ENCODE results near the gene CD3G.
A peak's percentile ranks its signal among the peaks of the same experiment; 100 is the strongest.
"Not testable (repeated sequence)": the region's sequence is repeated elsewhere in the genome, so short reads cannot be mapped to it uniquely, and the experiment has no call there.

CD3G gene

GRCh38 chr11:118396097-118396501 lies 52.0 kb downstream of the CD3G start:
- Histone ChIP-seq H3K4me1 (ENCODE audit: control insufficient read depth, insufficient read depth, low read length) (no peaks in the 10 kb centered on the region), H3K9me3 (ENCODE audit: control insufficient read depth, insufficient read depth, low read length) (no peaks in the 10 kb centered on the region), H3K27me3 (ENCODE audit: control insufficient read depth, insufficient read depth, low read length) (no peaks in the 10 kb centered on the region), H3K4me3 (ENCODE audit: low read depth, low read length) (no peak overlapping the region), H3K9ac (ENCODE audit: low read depth, low read length) (no peak overlapping the region), H3K36me3 (ENCODE audit: control insufficient read depth, insufficient read depth, low read length) (peaks cover 11% of the 10 kb centered on the region)

DNA sequence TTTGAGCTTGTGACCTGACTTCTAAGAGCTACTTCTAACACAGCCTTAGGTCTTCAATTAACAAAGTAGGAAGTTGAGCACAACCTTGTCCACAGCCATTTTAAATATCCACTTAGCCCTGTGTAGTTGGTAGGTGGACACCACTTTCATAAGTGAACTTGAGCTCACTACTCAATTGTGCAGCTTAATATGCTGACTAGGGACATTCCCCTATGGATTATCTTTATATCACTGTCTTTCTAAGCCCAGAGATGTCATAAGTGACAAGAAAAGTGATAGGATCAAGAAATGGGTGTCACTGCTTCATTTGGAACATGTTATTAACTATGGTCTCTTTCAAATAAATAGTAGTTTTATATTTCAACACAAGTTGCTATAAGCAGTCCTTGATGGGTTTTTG lies 53.3 kb downstream of the CD3G start:
- peaks cover 11% of the 10 kb centered on the region for H3K36me3 ChIP-seq (ENCODE audit: control insufficient read depth, insufficient read depth, low read length)
- no peak overlapping the region for H3K9ac ChIP-seq (ENCODE audit: low read depth, low read length)
- no peaks in the 10 kb centered on the region for H3K27me3 ChIP-seq (ENCODE audit: control insufficient read depth, insufficient read depth, low read length)
- H3K9me3 ChIP-seq (ENCODE audit: control insufficient read depth, insufficient read depth, low read length): no peaks in the 10 kb centered on the region
- no peak overlapping the region for H3K4me3 ChIP-seq (ENCODE audit: low read depth, low read length)
- no peaks in the 10 kb centered on the region for H3K4me1 ChIP-seq (ENCODE audit: control insufficient read depth, insufficient read depth, low read length)

DNA sequence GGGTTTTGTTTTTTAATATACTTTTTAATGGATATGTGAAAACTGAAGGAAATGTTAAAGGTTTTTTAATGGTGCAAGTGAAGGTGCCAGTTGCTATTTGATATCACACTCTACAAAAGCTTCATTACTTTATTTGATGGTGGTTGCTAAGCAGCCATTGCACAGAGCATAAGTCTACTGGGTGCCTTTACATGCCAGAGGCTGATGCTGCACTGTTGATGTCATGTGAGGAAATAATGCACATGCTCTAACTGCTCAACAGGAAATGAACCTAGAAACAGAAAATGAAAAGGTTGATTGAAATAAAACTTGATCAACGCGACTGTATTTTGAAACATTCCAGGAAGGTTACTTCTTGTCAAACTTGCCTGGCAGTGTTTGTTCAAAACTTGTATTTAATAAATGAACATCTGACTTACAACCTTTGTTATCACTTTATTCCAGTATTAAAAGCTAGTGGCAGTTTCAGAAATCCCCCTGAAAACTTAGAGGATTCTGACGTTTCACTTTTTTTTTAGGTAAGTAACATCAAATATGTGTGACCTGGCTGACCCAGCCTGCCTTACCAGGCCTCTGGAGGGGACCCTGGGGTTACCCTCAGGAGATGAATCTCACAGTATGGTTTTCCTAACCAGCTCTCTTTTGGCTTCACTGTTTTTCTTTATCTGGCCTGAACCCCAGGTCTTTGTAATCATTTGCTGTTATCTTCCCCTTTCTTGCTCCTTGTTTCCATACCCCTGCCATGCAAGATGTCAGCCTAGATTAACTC lies 54.8 kb downstream of the CD3G start:
- Histone ChIP-seq H3K36me3 (ENCODE audit: control insufficient read depth, insufficient read depth, low read length) (peaks cover 4% of the 10 kb centered on the region), H3K9ac (ENCODE audit: low read depth, low read length) (no peak overlapping the region), H3K4me3 (ENCODE audit: low read depth, low read length) (no peak overlapping the region)

DNA sequence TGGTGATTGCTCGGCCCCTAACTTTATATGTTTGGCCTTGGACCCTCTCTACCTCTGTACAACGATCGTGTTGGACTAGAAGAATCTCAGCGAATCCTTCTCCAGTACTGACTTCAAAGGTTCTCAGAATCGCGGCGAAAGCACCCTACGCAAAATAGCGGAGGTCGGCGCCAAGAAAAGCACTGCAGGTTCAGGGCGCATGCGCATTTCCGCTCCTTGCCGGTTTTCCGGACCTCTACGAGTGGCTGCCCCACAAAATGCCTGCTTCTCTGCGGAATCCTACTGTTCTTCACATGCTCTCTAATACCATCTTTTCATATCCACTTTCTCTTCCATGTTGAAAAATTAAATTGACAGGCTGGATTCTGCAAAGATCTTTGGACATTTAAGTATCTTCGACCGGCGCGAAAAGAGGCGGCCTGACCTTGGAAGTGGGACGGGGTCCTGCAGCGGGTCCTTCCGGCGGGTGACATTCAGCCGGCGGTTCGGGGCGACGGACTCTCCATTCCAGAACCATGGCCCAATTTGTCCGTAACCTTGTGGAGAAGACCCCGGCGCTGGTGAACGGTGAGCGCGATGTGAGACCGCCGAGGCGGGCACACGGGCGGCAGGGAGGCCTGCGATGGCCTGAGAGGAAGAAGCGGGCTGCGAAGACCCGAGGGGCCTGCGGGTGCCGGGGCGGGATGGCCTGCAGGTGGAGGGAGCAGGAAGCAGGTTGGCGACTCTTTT lies 57.2 kb downstream of the CD3G start, which contains the start of gene ATP5MG:
TSS of gene ATP5MG (plus strand) at position 456 of the 729 bp plus-strand sequence. CDS start at position 516, 60 bp downstream.
- Histone ChIP-seq H3K4me1 (ENCODE audit: control insufficient read depth, insufficient read depth, low read length) (no peaks in the 10 kb centered on the region), H3K9ac (ENCODE audit: low read depth, low read length) (peak within 1 kb of the TSS; percentile 94), H3K36me3 (ENCODE audit: control insufficient read depth, insufficient read depth, low read length) (no peaks in the 10 kb centered on the region), H3K4me3 (ENCODE audit: low read depth, low read length) (peak within 1 kb of the TSS; percentile 94), H3K27me3 (ENCODE audit: control insufficient read depth, insufficient read depth, low read length) (no peaks in the 10 kb centered on the region), H3K9me3 (ENCODE audit: control insufficient read depth, insufficient read depth, low read length) (no peaks in the 10 kb centered on the region)

More for the DNA sequence above, 54.8 kb downstream of the CD3G start:
- no peaks in the 10 kb centered on the region for H3K4me1 ChIP-seq (ENCODE audit: control insufficient read depth, insufficient read depth, low read length)
- H3K9me3 ChIP-seq (ENCODE audit: control insufficient read depth, insufficient read depth, low read length): no peaks in the 10 kb centered on the region
- H3K27me3 ChIP-seq (ENCODE audit: control insufficient read depth, insufficient read depth, low read length): no peaks in the 10 kb centered on the region

DNA sequence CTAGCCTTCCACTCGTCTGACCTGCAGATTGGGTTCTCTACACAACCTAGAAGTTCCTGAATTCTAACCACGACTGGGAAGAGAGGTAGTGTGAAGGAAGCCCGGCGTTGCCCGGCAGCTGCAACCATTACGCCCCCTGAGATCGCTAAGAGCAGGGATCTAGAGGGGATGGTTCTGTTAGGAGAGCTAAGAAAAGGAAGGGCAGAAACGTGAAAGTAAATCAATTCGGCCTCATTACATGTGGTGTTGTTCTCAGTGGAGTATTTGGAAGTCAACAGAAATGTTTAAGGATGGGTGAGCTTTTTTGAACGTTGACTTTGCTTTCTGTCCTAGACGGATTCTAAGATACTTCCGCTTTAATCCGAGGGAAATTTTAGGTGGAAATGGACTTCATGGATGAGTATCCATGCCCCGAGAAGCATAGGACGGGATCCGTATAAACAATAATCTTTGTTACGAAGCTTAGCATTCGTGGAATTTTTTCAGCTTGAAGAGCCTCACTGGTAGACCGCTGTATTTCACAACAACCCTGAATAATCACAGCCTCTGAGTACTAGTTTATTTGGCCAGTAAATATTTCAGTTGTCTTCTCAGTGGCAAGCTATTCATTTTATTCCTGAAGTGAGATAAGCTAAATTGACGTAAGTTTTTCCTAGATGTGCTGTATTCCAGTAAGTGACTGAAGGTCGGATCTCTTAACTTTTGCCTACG lies 57.9 kb downstream of the CD3G start:
- H3K27me3 ChIP-seq (ENCODE audit: control insufficient read depth, insufficient read depth, low read length): no peaks in the 10 kb centered on the region
- H3K4me3 ChIP-seq (ENCODE audit: low read depth, low read length): peak overlapping the region; percentile 94
- H3K9ac ChIP-seq (ENCODE audit: low read depth, low read length): peak overlapping the region; percentile 94
- H3K9me3 ChIP-seq (ENCODE audit: control insufficient read depth, insufficient read depth, low read length): no peaks in the 10 kb centered on the region
- H3K4me1 ChIP-seq (ENCODE audit: control insufficient read depth, insufficient read depth, low read length): no peaks in the 10 kb centered on the region
- peaks cover 5% of the 10 kb centered on the region for H3K36me3 ChIP-seq (ENCODE audit: control insufficient read depth, insufficient read depth, low read length)

DNA sequence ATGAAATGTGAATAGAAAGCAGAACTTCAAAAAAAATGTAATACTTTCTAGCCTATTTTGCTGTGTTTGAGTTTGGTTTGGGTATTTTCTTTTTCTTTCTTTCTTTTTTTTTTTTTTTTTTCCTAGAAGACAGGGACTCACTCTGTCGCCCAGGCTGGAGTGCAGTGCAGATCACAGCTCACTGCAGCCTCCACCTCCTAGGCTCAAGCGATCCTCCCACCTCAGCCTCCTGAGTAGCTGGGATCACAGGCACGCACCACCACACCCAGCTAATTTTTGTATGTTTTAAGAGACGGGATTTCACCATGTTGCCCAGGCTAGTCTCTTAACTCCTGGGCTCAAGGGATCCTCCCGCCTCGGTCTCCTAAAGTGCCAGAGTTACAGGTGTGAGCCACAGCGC lies 58.5 kb downstream of the CD3G start:
- H3K9me3 ChIP-seq (ENCODE audit: control insufficient read depth, insufficient read depth, low read length); H3K36me3 ChIP-seq (ENCODE audit: control insufficient read depth, insufficient read depth, low read length); H3K9ac ChIP-seq (ENCODE audit: low read depth, low read length); H3K27me3 ChIP-seq (ENCODE audit: control insufficient read depth, insufficient read depth, low read length); H3K4me1 ChIP-seq (ENCODE audit: control insufficient read depth, insufficient read depth, low read length): not testable (repeated sequence)
- peak overlapping the region; percentile 94 for H3K4me3 ChIP-seq (ENCODE audit: low read depth, low read length)
